Ishikawa (cell line): ENCODE measurements around the gene TGM2.

ENCODE experiments used
- CEBPB ChIP-seq: IDR thresholded peaks from 2 replicates; pipeline ENCODE4 v1.6.1; 2012
- CREB1 ChIP-seq: IDR thresholded peaks from 2 replicates; pipeline ENCODE4 v1.6.1; 2012; ENCODE audit warnings: low read depth
- EGR1 ChIP-seq: IDR thresholded peaks from 2 replicates; pipeline ENCODE4 v1.6.1; 2012
- EP300 ChIP-seq: IDR thresholded peaks from 2 replicates; pipeline ENCODE4 v1.6.1; 2012; ENCODE audit warnings: borderline replicate concordance
- FOXM1 ChIP-seq: IDR thresholded peaks from 2 replicates; pipeline ENCODE4 v1.6.1; 2012; ENCODE audit warnings: low read depth, borderline replicate concordance
- NFIC ChIP-seq: IDR thresholded peaks from 2 replicates; pipeline ENCODE4 v1.6.1; 2012
- RAD21 ChIP-seq: IDR thresholded peaks from 2 replicates; pipeline ENCODE4 v1.6.1; 2012; ENCODE audit warnings: low read depth
- TAF1 ChIP-seq: IDR thresholded peaks from 2 replicates; pipeline ENCODE4 v1.6.1; 2012; ENCODE audit warnings: low read depth, mild to moderate bottlenecking
- TCF12 ChIP-seq: IDR thresholded peaks from 2 replicates; pipeline ENCODE4 v1.6.1; 2012; ENCODE audit warnings: low read depth
- TEAD4 ChIP-seq: IDR thresholded peaks from 2 replicates; pipeline ENCODE4 v1.6.1; 2012
- YY1 ChIP-seq: IDR thresholded peaks from 2 replicates; pipeline ENCODE4 v1.6.1; 2012; ENCODE audit warnings: low read depth
- ZBTB7A ChIP-seq: IDR thresholded peaks from 2 replicates; pipeline ENCODE4 v1.6.1; 2012; ENCODE audit warnings: low read depth
- TF ChIP-seq, protein P1 (sequence below): IDR thresholded peaks from 2 replicates; pipeline ENCODE4 v1.6.1; 2012
- TF ChIP-seq, protein P2 (sequence below): IDR thresholded peaks from 2 replicates; pipeline ENCODE4 v1.6.1; 2012
- TF ChIP-seq, protein P3 (sequence below): IDR thresholded peaks from 2 replicates; pipeline ENCODE4 v1.6.1; 2012; ENCODE audit warnings: low read depth, mild to moderate bottlenecking

Gene TGM2

DNA sequence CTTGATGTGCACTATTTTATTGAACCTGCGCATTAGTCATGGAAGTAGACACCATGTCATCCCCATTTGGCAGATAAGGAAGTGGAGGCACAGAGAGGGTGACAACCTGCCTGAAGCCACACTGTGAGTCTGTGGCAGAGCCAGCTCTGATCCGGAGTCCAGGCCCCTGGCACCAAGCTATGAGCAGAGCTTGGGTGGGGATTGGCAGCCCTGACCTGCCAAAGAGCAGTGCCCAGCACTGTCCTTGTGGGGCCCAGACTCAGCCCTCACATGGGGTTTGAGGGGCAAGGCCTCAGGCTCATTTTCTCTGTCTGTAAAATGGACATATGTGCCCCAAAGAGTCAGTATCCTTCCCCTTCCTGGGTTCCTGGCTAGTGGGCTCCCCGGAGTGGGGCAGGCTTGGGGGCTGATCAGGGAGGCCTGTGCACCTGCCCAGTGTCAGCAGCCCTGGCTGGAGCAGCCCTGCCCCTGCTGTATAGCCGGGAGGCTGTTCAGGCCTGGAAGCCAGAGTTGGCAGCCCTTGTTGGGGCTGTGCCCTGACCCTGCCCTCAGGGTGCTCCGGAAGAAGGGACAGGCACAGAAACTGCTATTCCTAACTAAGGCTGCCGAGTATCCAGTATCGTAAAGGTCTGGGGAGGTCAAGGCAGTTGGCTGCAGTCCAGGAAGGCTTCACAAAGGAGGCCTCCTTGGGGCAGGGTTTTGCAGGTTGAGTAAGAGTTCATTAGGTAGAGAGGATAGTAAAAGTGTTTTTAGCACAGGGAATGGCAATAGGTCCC lies 38.7 kb downstream of the TGM2 start:
- TF ChIP-seq TEAD4, result no peak
- TF ChIP-seq TCF12, result peak; percentile 11; the same call in 1 of the 2 replicates

DNA sequence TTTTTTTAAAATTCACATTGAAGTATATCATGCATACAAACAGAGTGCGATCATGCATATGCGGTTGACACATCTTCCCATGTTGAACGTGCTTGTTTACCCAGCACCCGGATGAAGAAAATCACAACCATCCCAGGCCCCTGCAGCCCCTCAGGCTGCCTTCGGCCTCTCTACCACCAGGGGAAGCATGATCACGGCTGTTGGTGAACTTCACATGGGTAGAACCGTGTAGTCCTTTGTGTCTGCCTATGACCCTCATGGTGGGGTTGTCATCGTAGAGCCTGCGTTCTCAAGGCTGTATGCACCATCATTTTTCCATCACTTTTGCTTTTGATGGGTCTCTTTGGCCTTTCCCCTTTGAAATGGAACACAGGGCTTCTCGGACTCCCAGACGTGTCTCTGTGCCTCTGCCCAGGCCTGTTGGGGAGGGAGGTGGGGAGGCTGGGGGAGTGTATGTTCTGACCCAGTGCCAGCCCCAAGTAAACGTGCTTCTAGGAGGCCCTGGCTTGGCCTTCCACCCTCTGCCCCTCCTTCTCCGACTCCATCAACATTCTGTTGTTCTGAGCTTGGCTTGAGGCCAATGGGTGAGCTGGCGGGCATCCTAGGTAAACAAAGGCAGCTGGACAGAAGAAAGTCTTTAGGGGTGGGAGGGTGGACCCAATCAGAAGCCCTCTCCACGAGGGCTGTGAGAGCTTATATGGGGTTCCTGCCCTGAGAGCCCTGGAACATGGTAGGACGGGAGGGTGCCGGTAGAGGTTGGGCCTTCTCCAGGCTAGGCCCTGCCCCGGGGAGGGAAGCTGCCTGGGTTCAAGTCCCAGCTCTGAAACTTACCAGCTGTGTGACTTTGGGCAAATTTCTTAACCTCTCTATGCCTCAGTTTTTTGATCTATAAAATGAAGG lies 39.7 kb downstream of the TGM2 start:
- TF ChIP-seq, protein P1, sequence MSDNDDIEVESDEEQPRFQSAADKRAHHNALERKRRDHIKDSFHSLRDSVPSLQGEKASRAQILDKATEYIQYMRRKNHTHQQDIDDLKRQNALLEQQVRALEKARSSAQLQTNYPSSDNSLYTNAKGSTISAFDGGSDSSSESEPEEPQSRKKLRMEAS, result no peak
- TF ChIP-seq CEBPB (no peak), TAF1 (no peak), NFIC (peak; percentile 96), ZBTB7A (peak; percentile 68; the same call in 1 of the 2 replicates), TEAD4 (peak; percentile 43; the same call in 1 of the 2 replicates), EP300 (peak; percentile 59; the same call in 1 of the 2 replicates), YY1 (0 out of 2 replicates have a peak, but pooled peaks have one; percentile 8)

DNA sequence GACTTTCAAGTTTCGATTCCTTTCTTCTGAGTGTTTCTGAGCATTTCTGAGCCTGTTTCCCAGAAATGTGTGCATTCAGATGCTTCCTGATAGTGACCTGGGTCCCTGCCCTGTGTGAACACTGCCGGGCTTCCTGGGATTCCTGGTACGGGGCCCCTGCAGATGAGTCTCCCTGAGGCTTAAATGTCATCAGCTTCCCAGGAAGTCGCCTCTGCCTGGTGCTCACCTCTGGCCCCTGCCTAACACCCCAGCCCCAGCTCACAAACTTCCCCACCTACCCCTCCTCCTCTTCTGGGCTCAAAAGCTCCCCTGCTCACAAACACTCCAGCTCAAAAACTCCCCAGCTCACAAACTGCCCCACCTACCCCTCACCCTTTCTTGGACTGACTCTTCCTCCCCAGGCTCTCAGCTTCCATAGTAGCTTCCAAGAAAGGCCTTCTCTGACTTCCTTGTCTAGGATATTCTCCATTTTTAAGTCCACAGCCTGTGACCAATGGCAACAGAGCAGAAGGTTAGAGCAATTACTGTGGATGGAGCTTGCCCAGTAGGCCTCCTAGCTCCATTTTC lies 42.0 kb downstream of the TGM2 start:
- no peak for TF ChIP-seq NFIC
- no peak for TF ChIP-seq TAF1
- TF ChIP-seq FOXM1, result no peak
- TF ChIP-seq RAD21, result no peak
- no peak for TF ChIP-seq TEAD4
- TF ChIP-seq YY1, result no peak
- TF ChIP-seq CEBPB, result no peak
- TF ChIP-seq, protein P2, sequence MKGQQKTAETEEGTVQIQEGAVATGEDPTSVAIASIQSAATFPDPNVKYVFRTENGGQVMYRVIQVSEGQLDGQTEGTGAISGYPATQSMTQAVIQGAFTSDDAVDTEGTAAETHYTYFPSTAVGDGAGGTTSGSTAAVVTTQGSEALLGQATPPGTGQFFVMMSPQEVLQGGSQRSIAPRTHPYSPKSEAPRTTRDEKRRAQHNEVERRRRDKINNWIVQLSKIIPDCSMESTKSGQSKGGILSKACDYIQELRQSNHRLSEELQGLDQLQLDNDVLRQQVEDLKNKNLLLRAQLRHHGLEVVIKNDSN, result no peak
- no peak for TF ChIP-seq EP300
- TF ChIP-seq EGR1, result no peak
- TF ChIP-seq TCF12, result no peak
- TF ChIP-seq, protein P1, result no peak

DNA sequence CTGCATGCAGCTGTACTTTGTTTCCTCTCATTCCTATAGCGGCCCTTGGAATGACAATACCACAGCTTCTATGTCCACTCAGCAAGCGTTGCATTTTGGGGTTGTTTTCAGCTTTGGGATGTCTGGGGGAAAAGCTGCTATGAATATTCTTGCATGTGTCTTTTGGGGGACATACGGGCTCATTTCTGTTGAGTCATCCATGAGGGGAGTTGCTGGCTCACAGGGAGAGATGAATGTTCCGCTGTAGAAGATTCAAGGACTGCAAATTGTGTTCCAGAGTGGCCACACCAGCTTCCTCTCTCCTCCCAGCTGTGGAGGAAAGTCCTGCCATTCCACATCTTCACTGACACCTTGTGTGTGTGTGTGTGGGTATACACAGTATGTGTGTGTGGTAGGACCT lies 43.3 kb downstream of the TGM2 start:
- TF ChIP-seq YY1, result no peak
- no peak for TF ChIP-seq TEAD4
- TF ChIP-seq RAD21, result no peak
- TF ChIP-seq, protein P1, result no peak
- no peak for TF ChIP-seq TAF1
- no peak for TF ChIP-seq CREB1
- TF ChIP-seq EP300, result no peak
- TF ChIP-seq FOXM1, result no peak
- TF ChIP-seq, protein P2, result no peak
- no peak for TF ChIP-seq EGR1

DNA sequence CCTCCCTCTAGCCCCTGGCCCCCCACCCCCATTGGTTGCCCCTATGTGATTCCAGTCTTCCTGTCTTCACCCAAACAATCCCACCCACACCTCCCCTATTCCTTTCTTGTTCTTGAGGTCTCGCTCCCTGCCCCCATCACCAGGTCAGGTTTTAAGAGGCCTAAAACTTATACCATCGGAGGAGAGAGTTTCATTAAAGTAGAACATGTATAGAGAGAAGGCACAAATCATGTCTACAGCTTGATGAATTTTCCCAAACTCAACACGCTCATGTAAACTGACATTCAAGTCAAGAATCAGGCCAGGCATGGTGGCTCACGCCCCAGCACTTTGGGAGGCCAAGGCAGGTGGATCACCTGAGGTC lies 44.5 kb downstream of the TGM2 start:
- TF ChIP-seq TEAD4, result no peak
- TF ChIP-seq, protein P1, result no peak
- TF ChIP-seq, protein P3, sequence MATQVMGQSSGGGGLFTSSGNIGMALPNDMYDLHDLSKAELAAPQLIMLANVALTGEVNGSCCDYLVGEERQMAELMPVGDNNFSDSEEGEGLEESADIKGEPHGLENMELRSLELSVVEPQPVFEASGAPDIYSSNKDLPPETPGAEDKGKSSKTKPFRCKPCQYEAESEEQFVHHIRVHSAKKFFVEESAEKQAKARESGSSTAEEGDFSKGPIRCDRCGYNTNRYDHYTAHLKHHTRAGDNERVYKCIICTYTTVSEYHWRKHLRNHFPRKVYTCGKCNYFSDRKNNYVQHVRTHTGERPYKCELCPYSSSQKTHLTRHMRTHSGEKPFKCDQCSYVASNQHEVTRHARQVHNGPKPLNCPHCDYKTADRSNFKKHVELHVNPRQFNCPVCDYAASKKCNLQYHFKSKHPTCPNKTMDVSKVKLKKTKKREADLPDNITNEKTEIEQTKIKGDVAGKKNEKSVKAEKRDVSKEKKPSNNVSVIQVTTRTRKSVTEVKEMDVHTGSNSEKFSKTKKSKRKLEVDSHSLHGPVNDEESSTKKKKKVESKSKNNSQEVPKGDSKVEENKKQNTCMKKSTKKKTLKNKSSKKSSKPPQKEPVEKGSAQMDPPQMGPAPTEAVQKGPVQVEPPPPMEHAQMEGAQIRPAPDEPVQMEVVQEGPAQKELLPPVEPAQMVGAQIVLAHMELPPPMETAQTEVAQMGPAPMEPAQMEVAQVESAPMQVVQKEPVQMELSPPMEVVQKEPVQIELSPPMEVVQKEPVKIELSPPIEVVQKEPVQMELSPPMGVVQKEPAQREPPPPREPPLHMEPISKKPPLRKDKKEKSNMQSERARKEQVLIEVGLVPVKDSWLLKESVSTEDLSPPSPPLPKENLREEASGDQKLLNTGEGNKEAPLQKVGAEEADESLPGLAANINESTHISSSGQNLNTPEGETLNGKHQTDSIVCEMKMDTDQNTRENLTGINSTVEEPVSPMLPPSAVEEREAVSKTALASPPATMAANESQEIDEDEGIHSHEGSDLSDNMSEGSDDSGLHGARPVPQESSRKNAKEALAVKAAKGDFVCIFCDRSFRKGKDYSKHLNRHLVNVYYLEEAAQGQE, result no peak
- no peak for TF ChIP-seq NFIC
- TF ChIP-seq FOXM1, result no peak
- TF ChIP-seq, protein P2, result no peak
- TF ChIP-seq ZBTB7A, result no peak
- TF ChIP-seq TCF12, result no peak
- no peak for TF ChIP-seq EP300
- TF ChIP-seq CREB1, result no peak
- no peak for TF ChIP-seq CEBPB

DNA sequence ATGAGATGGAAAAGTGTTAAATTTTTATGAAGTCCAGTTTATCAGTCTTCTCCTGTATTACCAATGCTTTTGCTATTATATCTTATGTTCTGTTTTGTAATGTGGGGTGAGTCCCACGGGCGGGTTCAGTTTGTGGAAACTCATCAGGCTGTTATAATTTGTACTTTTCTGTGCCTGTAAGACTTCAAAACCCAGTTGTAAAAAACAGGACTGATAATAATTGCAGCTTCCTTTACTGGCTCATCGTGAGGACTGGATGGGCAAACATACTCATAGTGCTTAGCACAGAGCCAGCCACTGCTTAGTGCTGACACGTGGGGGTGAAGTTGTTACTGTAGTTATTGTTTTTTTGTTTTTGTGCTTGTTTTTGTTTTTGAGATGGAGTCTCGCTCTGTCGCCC lies 45.6 kb downstream of the TGM2 start:
- TF ChIP-seq EP300, result no peak
- TF ChIP-seq, protein P2, result no peak
- TF ChIP-seq NFIC, result no peak
- TF ChIP-seq ZBTB7A, result no peak
- no peak for TF ChIP-seq TAF1
- TF ChIP-seq CREB1, result no peak
- no peak for TF ChIP-seq FOXM1
- TF ChIP-seq, protein P3, result no peak
- no peak for TF ChIP-seq RAD21
- TF ChIP-seq TCF12, result no peak
- TF ChIP-seq EGR1, result no peak
- TF ChIP-seq, protein P1, result no peak
- no peak for TF ChIP-seq TEAD4
- no peak for TF ChIP-seq YY1
